ENCODE data around the gene CD72.
A peak's percentile ranks its signal among the peaks of the same experiment; 100 is the strongest.

The CD72 gene, protein sequence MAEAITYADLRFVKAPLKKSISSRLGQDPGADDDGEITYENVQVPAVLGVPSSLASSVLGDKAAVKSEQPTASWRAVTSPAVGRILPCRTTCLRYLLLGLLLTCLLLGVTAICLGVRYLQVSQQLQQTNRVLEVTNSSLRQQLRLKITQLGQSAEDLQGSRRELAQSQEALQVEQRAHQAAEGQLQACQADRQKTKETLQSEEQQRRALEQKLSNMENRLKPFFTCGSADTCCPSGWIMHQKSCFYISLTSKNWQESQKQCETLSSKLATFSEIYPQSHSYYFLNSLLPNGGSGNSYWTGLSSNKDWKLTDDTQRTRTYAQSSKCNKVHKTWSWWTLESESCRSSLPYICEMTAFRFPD

DNA sequence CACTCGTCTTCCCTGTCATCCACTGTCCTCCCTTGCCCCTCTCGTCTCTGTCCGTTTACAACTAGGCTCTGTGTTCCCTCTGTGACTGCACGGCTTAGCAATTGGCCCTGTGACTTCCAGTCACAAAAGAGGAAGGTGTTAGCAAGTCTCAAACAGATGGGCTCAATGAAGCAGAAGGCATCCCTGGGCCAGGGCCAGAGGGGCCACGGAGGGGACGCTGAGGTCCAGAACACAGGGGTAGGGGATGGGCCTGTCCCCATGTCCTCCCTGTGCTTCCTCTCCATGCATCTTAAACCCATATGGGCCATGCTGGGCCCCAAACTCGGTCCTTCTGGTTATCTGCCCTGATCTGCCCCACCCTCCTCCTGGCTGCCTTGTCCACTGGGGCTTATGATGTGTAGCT is at the start of gene CD72:
CD72 (minus strand) TSS at position 89 of the 403 bp plus-strand sequence. CDS start 110 bp downstream, outside the sequence.
- no peak for DNase-seq

DNA sequence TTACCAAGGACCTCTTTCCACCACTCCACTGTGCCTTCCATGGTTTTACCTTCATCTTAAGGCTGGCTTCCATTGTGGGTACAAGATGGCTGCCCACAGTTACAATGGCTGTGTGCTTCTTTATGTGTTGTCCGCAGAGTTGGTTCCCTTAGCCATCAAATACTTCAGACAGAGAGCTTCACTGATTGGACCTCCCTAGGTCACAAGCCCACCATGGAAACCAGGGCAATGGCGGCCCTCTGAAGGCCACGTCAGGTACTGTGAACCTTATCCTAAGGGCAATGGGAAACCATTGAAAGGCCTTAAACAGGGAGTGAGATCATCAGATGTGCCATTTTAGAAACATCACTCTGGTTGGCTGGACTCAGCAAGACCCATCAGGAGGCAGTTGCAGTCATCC is 49.7 kb upstream of the CD72 start:
- DNase-seq = no peak

DNA sequence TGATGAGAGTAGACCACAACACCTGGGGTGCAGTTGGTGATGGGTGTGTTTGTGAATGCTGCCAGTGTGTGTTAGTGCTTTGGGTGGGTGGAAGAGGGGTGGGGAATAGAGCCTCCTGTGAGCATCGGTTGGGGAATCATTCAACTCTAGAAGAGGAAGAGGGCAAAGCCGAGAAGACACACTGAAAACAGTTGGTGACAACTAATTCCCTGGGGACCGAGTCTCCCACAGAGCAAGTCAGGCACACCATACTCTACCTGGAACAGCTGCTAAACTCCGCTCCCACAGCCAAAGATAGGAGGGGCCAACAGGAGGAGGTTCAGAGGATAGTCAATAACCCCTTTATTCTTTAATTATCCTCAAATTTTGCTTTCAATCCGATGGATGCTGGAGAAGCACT is 48.3 kb upstream of the CD72 start:
- DNase-seq = no peak

DNA sequence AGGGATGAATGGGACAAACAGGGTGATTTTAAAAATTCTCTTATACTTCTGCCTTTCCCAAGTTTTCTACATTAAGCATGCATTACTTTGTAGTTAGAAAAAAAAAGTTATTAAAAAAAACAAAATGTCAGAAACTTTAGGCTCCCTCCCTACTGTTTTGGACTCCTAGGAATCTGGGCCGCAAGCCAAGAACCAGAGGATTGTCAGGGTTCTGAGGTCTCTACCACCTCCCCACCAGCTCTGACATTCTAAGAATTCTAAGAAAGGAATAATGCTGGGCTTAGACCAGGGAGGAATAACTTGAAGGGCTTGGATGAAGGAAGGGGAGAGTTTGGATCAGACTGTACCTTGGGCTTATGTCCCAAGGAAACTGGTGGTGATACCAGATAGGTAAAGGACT is 47.8 kb upstream of the CD72 start:
- no peak for DNase-seq

DNA sequence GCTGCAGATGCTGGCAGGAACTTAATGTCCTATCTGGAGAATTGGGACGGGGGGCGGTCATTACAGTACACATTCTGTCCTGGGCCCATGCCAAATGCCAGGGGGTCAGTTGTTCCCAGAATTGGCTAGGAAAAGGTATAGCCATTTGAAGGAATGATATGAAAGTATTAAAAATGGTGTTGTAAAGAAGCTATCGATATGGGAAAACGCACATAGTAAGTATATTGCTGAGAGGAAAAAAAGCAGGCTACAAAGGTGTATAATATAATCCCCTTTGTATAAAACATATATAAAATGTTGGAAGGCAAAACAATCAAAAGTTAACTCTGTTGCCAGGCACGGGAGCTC is 47.2 kb upstream of the CD72 start:
- no peak for DNase-seq

DNA sequence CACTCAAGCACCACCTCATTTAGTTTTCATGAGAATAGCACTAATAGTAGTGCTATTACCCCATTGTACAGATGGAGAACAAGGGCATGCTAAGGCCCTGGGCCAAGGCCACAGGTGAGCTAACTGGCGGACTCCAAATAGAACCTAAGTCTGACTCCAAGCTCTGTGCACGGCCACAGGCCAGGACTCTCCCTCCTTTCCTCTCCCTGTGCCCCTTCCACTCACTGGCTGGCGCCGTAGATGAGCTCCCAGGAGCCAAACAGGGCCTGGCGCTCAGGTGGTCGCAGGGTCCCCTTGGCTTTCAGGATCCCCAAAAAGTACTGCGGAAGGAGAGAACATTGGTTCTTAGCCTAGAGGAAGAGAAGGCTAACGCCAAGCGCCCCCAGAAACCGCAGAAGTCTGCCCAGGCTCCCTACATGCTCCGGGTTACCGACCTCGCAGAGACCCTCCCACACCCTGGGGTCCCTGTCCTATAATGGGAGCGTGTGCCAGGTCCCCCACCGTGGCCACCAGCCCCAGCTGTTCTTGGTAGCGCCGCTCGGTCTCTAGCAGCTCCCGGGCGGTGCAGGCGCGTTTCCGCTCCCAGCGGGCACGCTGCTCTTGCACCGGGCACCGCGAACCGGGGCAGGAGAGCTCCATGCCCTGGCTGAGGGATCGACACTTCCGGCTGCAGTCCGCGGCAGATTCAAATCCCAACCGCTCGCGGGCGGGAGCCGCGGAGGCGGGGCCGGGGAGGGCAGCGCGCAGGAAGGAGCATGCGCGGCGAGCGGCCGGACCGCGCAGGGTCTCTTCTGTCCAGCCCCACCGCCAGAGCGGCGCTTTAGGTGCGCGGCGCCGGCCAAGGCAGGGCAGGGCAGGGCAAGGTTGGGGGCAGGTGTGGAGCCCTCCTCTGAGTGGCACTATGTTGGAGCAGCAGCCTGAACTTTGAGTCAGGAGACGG is 46.6 kb upstream of the CD72 start, which contains the start of gene ARHGEF39:
ARHGEF39 (minus strand) TSS at position 665 of the 940 bp plus-strand sequence; CDS start at position 639, 26 bp downstream.
- DNase-seq = peak in 3 of 4 experiments; percentile 19 to 51 (median 35)

DNA sequence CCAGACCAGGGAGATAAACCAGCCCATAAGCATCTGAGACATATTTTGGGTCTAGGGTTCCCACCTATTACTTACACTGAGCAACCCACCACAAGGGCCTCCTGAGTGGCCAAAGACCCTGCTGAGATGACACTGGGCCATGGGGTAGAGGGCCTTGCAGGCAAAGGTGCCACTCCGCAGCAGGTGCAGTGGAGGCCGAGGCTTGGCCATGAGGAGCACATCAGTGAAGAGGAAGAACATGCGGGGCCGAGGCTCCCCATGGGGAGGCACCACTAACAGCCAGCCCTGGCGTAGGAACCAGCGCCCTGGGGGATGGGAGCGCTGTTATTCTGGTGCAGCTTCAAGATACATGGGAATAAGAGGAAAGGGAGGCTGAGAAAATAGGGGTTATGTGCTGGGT is 44.2 kb upstream of the CD72 start:
- DNase-seq = no peak

DNA sequence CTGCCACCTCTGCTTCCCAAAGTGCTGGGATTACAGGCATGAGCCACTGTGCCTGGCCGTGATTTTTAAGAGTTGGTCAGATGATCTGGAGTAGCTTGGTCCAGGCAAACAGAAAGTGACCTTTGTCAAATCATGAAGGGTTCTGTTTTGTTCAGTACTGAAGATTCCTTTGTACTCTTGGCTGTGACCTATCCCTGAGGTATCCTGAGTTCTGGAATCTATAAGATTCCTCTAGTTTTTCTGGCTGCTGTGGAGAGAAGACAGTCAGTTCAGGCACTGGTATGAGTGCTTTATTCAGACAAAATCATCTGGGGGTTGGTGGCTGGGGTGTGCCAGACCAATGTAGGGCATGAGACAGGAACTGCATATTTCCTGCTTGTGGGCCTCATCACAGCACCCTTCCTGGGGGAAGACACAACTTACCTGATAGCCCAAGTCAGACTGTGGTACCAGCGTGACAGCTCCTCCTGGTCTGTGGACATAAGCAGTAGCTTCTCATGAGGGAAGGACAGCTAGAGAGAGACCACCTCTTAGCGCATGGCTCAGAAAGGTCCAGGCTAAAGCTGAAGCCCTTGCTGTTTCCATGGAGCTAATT is 43.6 kb upstream of the CD72 start:
- DNase-seq = no peak

DNA sequence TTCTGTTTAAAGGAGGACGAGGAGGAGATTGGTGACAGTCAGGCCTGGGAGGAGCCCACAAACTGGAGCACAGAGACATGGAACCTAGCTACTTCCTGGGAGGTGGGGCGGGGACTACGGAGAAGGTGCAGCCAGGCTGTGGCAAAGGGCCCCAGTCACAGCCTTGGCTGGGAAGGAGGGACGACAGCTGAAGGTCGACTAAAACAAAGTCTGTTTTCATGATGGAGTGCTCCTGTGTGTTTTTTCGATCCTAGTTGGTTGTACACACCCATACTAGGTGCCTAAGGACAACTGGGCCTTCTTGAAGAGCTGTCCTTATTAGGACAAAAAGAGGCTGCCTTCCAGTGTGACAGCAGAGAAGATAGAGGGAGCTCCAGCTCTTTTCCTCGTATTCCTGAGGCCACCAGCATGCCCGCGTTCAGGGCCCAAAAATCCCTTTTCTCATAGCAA is 42.8 kb upstream of the CD72 start:
- DNase-seq = no peak

DNA sequence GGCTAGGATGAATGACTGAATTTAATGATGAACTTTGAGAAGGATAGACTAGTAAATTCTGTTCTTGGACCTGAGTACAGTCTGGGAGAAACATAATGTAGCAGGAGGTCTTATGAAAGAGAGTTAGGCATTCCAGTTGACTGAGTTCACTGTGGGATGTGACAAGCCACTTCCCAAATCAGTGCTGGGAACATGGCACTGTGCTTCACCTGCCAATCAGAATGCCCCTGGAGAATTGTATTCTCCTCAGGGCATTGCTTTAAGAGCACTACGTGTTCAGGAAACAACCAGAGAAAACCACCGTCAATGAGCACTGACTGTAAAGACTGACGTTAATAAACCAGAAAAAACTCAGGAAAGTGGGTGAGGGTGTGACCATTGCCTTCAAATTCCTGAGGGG is 41.1 kb upstream of the CD72 start:
- DNase-seq = no peak

DNA sequence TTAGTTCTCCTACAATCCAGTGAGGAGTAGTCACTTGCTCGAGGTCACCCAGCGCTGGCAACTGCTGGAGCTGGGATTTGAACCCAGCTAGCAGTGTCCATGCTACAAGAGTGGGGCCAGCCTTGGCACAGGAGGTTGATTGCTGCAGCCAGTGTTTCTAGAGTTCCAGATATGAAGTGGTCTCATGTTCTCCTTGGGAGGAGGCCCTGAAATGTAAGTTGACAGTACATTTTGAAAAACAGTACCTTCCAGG is 40.7 kb upstream of the CD72 start:
- DNase-seq = no peak

DNA sequence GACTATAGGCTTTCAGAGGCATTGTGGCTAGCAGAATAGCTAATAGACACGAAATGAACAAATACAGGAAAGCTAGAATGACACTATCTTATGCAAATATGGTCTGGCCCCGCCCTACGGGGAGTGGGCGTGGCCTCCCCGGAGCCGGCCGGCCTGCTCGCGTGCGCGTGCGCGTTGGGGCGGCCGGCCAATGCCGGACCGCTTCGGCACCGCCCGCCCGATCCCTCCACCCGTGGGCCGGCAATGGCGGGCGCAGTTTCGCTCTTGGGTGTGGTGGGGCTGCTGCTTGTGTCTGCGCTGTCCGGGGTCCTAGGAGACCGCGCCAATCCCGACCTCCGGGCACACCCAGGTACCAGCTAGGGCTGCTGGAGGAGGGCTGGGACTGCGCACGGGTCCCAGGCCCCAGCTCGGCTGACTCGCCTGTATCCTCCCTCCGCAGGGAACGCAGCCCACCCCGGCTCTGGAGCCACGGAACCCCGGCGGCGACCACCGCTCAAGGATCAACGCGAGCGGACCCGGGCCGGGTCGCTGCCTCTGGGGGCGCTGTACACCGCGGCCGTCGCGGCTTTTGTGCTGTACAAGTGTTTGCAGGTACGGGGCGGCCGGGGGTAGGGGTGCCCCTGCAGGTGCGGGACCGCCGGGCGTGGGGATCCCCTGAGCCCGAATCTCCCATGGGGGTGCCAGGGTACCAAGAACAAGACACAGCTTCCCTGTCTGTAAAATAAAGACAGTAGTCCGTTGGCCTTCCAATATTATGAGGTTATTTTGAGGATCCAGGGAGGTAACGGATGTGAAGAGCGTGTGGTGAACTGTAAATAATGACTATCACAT is 40.1 kb upstream of the CD72 start, which contains the start of gene CCDC107:
CCDC107 (plus strand) TSS at position 156 of the 831 bp plus-strand sequence; CDS start at position 244, 88 bp downstream.
- peak; percentile 66 to 76 (median 73) for DNase-seq

DNA sequence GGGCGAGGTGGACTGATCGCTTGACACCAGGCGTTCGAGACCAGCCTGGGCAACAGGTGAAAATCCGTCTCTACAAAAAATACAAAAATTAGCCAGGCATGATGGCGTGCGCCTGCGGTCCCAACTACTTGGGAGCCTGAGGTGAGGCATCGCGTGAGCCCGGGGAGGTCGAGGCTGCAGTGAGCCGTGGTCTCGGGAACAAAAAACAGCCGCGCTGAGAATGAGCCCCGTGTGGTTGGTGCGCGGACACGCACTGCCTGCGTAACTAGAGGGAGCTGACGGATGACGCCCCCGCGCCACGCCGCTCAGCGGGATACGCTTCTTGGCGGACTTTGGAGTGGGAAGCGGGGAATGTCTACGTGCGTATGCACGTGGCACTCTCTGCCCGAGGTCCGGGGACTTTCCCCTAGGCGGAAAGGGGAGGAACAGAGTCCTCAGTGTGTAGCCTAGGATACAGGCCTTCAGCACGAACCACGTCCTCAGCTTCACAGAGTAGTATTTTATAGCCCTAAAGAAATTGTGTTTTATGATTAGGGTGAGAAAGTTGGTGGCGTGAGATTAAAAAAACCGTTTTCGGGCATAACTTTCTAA is 39.4 kb upstream of the CD72 start, which contains the start of gene RMRP:
RMRP (minus strand) TSS at position 474 of the 591 bp plus-strand sequence.
- DNase-seq = peak; percentile 55 to 77 (median 69)

DNA sequence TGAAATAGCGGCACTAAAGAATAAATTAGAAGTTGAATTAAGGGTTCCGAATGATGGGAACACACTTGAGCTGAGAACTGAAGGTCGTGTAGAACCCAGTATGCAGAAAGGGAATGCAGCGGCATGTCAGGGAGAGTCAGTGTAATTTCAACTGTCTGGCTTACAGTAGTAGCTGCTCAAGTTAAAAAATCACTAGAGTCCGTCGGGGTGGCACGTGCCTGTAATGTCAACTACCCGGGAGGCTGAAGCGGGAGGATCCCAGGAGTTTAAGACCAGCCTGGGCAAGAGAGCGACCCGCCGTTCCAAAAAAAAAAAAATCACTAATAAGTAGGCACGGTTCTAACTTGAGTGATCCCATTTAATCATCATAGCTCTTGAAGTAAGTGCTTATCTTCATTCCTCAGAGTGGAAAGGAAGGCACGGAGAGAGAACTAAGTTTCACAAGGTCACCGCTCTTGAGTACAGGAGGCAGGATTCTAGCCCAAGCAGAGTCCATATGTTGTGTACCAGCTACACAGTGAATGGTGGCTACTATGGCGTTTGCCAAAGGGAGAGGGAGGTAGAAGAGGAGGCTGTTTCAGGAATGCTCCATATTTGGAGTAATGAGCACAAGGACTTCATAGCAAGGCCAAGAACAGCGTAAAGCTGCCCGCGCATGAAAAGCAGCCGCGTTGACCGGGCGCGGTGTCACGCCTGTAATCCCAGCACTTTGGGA is 38.8 kb upstream of the CD72 start:
- no peak for DNase-seq

DNA sequence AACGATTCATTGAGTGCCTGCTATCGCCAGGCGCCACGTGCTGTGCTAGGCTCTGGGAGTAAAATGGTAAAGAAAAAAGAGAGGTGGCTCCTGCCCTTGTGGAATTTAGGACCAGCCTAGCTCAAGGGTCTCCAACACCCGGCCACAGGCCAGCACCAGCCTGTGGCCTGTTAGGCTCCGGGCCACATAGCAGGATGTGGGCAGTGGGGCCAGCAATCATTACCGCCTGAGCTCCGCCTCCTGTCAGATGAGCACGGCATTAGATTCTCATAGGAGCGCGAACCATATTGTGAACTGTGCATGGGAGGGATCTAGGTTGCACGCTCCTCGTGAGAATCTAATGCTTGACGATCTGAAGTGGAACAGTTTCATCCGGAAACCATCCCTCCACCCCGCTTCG is 38.1 kb upstream of the CD72 start:
- DNase-seq = no peak

DNA sequence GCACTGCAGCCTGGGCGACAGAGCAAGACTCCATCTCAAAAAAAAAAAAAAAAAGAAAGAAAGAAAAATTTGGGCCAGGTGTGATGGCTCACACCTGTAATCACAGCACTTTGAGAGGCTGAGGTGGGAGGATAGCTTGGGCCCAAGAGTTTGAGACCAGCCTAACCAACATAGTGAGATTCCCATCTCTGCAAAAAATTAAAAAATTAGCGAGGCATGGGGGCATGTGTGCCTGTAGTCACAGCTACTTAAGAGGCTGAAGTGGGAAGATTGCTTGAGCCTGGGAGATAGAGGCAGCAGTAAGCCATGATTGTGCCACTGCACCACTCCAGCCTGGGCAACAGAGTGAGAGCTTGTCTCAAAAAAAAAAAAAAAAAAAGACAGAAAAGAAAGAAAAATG is 35.4 kb upstream of the CD72 start:
- no peak for DNase-seq

DNA sequence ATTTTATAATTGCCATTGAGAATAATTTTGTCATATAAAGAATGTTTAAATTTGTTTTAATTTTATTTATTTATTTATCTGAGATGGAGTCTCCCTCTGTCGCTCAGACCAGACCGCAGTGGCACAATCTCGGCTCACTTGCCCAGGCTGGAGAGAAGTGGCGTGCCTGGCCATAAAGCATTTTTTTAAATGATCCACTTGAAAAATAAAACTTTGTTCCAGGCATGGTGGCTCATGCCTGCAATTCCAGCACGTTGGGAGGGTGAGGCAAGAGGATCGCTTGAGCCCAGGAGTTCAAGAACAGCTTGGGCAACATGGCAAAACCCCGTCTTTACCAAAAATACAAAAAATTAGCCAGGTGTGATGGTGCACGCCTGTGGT is 34.6 kb upstream of the CD72 start:
- no peak for DNase-seq

DNA sequence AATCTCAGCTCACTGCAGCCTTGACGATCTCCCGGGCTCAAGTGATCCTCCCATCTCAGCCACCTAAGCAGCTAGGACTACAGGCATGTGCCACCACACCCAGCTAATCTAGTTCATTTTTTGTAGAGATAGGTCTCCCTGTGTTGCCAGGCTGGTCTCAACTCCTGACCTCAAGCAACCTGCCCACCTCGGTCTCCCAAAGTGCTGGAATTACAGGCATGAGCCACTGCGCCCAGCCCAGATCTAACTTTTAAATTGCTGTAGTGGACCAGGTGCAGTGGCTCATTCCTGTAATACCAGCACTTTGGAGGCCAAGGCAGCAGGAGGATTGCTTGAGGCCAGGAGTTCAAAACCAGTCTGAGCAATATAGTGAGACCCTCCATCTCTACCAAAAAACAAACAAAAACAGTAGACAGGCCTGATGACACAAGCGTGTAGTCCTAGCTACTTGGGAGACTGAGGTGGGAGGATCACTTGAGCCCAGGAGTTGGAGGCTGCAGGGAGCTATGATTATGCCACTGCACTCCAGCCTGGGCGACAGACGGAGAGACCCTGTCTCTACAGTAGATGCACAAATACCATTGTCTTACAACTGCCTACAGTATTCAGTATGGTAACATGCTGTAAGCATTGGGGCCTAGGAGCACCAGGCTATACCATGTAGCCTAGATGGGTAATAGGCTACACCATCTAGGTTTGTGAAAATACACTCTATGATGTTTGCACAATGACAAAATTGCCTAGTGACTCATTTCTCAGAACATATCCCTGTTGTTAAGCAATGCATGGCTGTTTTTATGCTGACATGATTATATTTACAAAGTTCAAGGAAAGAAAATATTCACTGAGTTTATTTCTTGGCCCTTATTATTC is 34.0 kb upstream of the CD72 start:
- no peak for DNase-seq

DNA sequence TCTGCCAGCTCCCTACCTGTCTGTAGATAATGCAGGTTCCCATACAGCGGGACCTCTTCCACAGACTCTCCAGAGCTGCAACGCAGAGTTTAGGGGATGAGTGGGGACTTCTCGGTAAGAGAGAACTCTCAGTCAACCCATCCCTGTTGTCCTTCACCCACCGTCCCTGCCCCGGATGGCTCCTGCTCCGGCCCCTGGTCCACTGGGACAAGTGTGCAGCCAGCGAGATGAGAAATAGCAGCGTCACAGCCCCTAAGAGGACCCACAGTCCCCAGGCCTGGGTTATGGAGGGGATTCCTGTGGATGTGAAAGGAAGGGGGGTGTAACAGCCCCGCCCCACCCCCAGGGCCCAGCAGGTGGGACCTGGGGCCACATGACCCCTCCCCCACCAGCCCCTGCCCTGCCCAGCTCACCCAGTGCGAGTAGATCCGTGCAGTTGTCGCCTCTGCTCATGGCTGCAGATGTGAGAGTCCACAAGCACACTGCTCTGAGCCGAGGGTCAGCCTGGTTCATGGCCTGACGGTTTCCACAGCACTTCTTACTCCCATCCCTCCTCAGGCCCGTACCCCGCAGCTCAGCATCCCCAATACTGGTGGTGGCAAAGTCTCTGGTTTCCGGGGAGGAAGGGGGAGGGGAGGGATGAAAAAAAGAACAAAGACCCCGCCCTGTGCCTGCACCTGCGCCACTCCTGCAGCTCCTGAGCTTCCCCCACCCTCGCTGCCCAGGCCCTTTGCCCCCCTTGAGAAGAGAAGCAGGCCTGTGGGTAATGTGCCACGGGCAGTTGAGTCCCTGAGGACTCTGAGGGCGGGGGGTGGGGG is 32.3 kb upstream of the CD72 start, which contains the start of gene SIT1:
SIT1 (minus strand) TSS at position 591 of the 818 bp plus-strand sequence; CDS start at position 513, 78 bp downstream.
- peak in 1 of 4 experiments; percentile 33 for DNase-seq
